ENCODE measurements around the gene KHK. TPM values are rescaled to one million over a fixed set of nuclear protein-coding genes. Genes with fewer than 3 reads are reported as not detected.

KHK gene
- polyA plus RNA-seq, 1 of the 3 experiments (the other 2 are of a cell fraction), result 10.3 TPM

- WGBS (ENCODE audit: low lambda C conversion rate), result 41% methylated on average over 21 of the region's 52 CpGs
- Histone ChIP-seq H3K9me3 (no peaks in the 10 kb centered on the region), H3K4me1 (ENCODE audit: control insufficient read depth in 1 of 2, insufficient read depth in 2 of 2, low read depth in 1 of 2, low read length in 1 of 2) (peaks cover 10 to 15% of the 10 kb centered on the region in 2 experiments; a peak in 2 of 4 replicates), H3K27me3 (ENCODE audit: insufficient read depth) (no peaks in the 10 kb centered on the region), H3K9me2 (no peaks in the 10 kb centered on the region), H4K20me1 (ENCODE audit: insufficient read depth) (no peaks in the 10 kb centered on the region), H3K36me3 (replicated peaks in 1 of 2; ENCODE audit: control insufficient read depth in 1 of 2, insufficient read depth in 2 of 2, low read length in 1 of 2) (peaks cover 0 to 15% of the 10 kb centered on the region in 2 experiments), H3K4me3 (ENCODE audit: low read depth in 2 of 2, low read length in 1 of 2) (peak overlapping the region; percentile 86 to 89), H3K27ac (ENCODE audit: low read depth in 2 of 2, low read length in 1 of 2) (peak overlapping the region; percentile 81 to 98), H3K4me2 (peak overlapping the region; percentile 98), H3F3A (replicated peaks; ENCODE audit: insufficient read depth) (peaks cover 32% of the 10 kb centered on the region), H3K79me2 (ENCODE audit: insufficient read depth) (no peaks in the 10 kb centered on the region), H3K9ac (peak overlapping the region; percentile 60), H2AFZ (ENCODE audit: low read depth) (peak overlapping the region; percentile 70)
- POLR2A ChIA-PET, result interaction anchor here (0.6 to 4.8 kb wide), 17 partner anchors 10 to 200 kb away, joined by 3 to 80 read pairs (median 7); partner anchors contain the start of genes ATRAID, EMILIN1, KHK and OST4
- CTCF ChIA-PET, result interaction anchor here (0.6 to 13.5 kb wide), 22 partner anchors 8 to 1886 kb away, joined by 3 to 216 read pairs (median 6); partner anchors contain the start of genes EMILIN1, KHK and OST4
- DNase-seq, result peak; percentile 88
- peak; percentile 19; the same call in 1 of the 2 replicates for TF ChIP-seq MXI1 (IDR thresholded peaks at IDR 0.05; ENCODE audit: low read depth, low read length)
- peak; percentile 11; the same call in 1 of the 2 replicates for TF ChIP-seq FOXJ3 (CRISPR knock-in tag; IDR thresholded peaks at IDR 0.05)
- peak; percentile 15; the same call in 1 of the 2 replicates for TF ChIP-seq MAX (IDR thresholded peaks at IDR 0.05; ENCODE audit: low read depth)
- no peak for TF ChIP-seq EZH2phosphoT487 (IDR thresholded peaks at IDR 0.05; ENCODE audit: borderline replicate concordance, low read depth)
Measured at GRCh38 chr2:27049422-27050280, 36.9 kb upstream of the KHK start.

- Histone ChIP-seq H4K20me1 (ENCODE audit: insufficient read depth) (no peaks in the 10 kb centered on the region), H3K9me2 (no peaks in the 10 kb centered on the region), H3K4me3 (ENCODE audit: low read depth in 2 of 2, low read length in 1 of 2) (peak overlapping the region; percentile 86 to 89), H3K27me3 (ENCODE audit: insufficient read depth) (no peaks in the 10 kb centered on the region), H3F3A (replicated peaks; ENCODE audit: insufficient read depth) (peaks cover 32% of the 10 kb centered on the region), H3K4me1 (ENCODE audit: control insufficient read depth in 1 of 2, insufficient read depth in 2 of 2, low read depth in 1 of 2, low read length in 1 of 2) (peaks cover 10 to 15% of the 10 kb centered on the region in 2 experiments; a peak in 2 of 4 replicates), H3K9ac (peak overlapping the region; percentile 76), H3K9me3 (no peaks in the 10 kb centered on the region), H2AFZ (ENCODE audit: low read depth) (peak overlapping the region; percentile 70), H3K27ac (ENCODE audit: low read depth in 2 of 2, low read length in 1 of 2) (peak overlapping the region; percentile 81 to 98), H3K4me2 (peak overlapping the region; percentile 98), H3K36me3 (replicated peaks in 1 of 2; ENCODE audit: control insufficient read depth in 1 of 2, insufficient read depth in 2 of 2, low read length in 1 of 2) (peaks cover 5 to 23% of the 10 kb centered on the region in 2 experiments), H3K79me2 (ENCODE audit: insufficient read depth) (no peaks in the 10 kb centered on the region)
- DNase-seq, result peak; percentile 93
- CTCF ChIA-PET, result interaction anchor here (0.6 to 13.5 kb wide), 23 partner anchors 9 to 1887 kb away, joined by 3 to 216 read pairs (median 6); partner anchors contain the start of genes ABHD1, EMILIN1, KHK and OST4
- POLR2A ChIA-PET, result interaction anchor here (0.7 to 4.8 kb wide), 17 partner anchors 10 to 201 kb away, joined by 3 to 80 read pairs (median 8); partner anchors contain the start of genes ATRAID, EMILIN1, KHK and OST4
- 3% methylated on average over 39 of the region's 48 CpGs for WGBS (ENCODE audit: low lambda C conversion rate)
- 0 out of 2 replicates have a peak, but pooled peaks have one; percentile 14 for TF ChIP-seq NFIC (IDR thresholded peaks at IDR 0.05; ENCODE audit: borderline replicate concordance)
- no peak for TF ChIP-seq ZBTB33 (IDR thresholded peaks at IDR 0.05; ENCODE audit: borderline replicate concordance, low read depth)
- TF ChIP-seq PBX3 (IDR thresholded peaks at IDR 0.05), result peak; percentile 9; the same call in 1 of the 2 replicates
- peak; percentile 77 for TF ChIP-seq MXI1 (IDR thresholded peaks at IDR 0.05; ENCODE audit: low read depth, low read length)
- TF ChIP-seq YY1 (IDR thresholded peaks at IDR 0.05; ENCODE audit: low read depth), result peak; percentile 15; the same call in 1 of the 2 replicates
- peak; percentile 59; the same call in 1 of the 2 replicates for TF ChIP-seq SIN3A (IDR thresholded peaks at IDR 0.05; ENCODE audit: borderline replicate concordance, low read depth, low read length)
- peak; percentile 80; the same call in 1 of the 2 replicates for TF ChIP-seq TAF1 (IDR thresholded peaks at IDR 0.05; ENCODE audit: borderline replicate concordance, low read depth, low read length)
- no peak for TF ChIP-seq SMC3 (IDR thresholded peaks at IDR 0.05; ENCODE audit: low read depth, low read length)
- peak; percentile 47 for TF ChIP-seq CTCF (IDR thresholded peaks at IDR 0.05)
- no peak for TF ChIP-seq MEF2A (IDR thresholded peaks at IDR 0.05; ENCODE audit: borderline replicate concordance, low read depth)
- no peak for TF ChIP-seq FOXM1 (IDR thresholded peaks at IDR 0.05; ENCODE audit: low read depth)
- TF ChIP-seq RAD21 (IDR thresholded peaks at IDR 0.05; ENCODE audit: low read length), result no peak; the same call in 1 of the 2 replicates
- peak; percentile 90 for TF ChIP-seq FOSL2 (IDR thresholded peaks at IDR 0.05; ENCODE audit: borderline replicate concordance, low read depth)
- TF ChIP-seq RCOR1 (IDR thresholded peaks at IDR 0.05; ENCODE audit: low read length), result peak; percentile 73; the same call in 1 of the 2 replicates
Measured at GRCh38 chr2:27050281-27050995, 36.1 kb upstream of the KHK start.

Data from SK-N-SH (cell line).